RPMI7951 (cell line): ENCODE measurements around the gene C15orf40. TPM values are rescaled to one million over a fixed set of nuclear protein-coding genes. Genes with fewer than 3 reads are reported as not detected.
"Not testable (repeated sequence)": the region's sequence is repeated elsewhere in the genome, so short reads cannot be mapped to it uniquely, and the experiment has no call there.

ENCODE experiments used
- DNase-seq: peaks from one replicate; pipeline ENCODE4 v3.0.0-alpha.2; 2012; ENCODE audit warnings: low read depth
- total RNA-seq: library from RNA; depleted of rRNA; stranded (reverse); fragments of >200 nt; shearing (Covaris generic); gene quantifications from 2 replicates; pipeline ENCODE4 v1.2.3, GENCODE V29; 2014; rRNA removed

C15orf40 gene
- 20.2 and 32.9 TPM in 2 replicates for total RNA-seq

- peak; percentile 90 for DNase-seq
Measured at GRCh38 chr15:83011271-83012075, at the start of gene C15orf40. Gene C15orf40, minus strand, starts transcription at chr15:83011639. Its CDS starts 32 bp downstream, at chr15:83011607.

- no peak for DNase-seq
Measured at GRCh38 chr15:83057696-83058376, 46.4 kb upstream of the C15orf40 start.

- DNase-seq, result no peak
Measured at GRCh38 chr15:83057002-83057401, 45.6 kb upstream of the C15orf40 start.

GRCh38 chr15:83053151-83053550 lies 41.7 kb upstream of the C15orf40 start:
- DNase-seq, result no peak

- peak; percentile 21 for DNase-seq
Measured at GRCh38 chr15:83046558-83047127, 35.2 kb upstream of the C15orf40 start.

- no peak for DNase-seq
Measured at GRCh38 chr15:83044156-83044555, 32.7 kb upstream of the C15orf40 start.

GRCh38 chr15:83039206-83039605 lies 27.8 kb upstream of the C15orf40 start:
- no peak for DNase-seq

GRCh38 chr15:83036253-83036652 lies 24.8 kb upstream of the C15orf40 start:
- DNase-seq, result no peak

GRCh38 chr15:83031234-83031633 lies 19.8 kb upstream of the C15orf40 start:
- DNase-seq, result not testable (repeated sequence)

- peak; percentile 26 for DNase-seq
Measured at GRCh38 chr15:83030021-83030420, 18.6 kb upstream of the C15orf40 start.

- no peak for DNase-seq
Measured at GRCh38 chr15:83018436-83018835, 7.0 kb upstream of the C15orf40 start.

GRCh38 chr15:83016906-83017305 lies 5.5 kb upstream of the C15orf40 start:
- no peak for DNase-seq

GRCh38 chr15:83015361-83015760 lies 3.9 kb upstream of the C15orf40 start:
- DNase-seq, result no peak

- no peak for DNase-seq
Measured at GRCh38 chr15:83014205-83014653, 2.8 kb upstream of the C15orf40 start.

- no peak for DNase-seq
Measured at GRCh38 chr15:83012636-83013035, 1.2 kb upstream of the C15orf40 start.

GRCh38 chr15:83012076-83012426 lies 612 bp upstream of the C15orf40 start:
- peak; percentile 56 for DNase-seq

GRCh38 chr15:83010709-83011270 lies 649 bp downstream of the C15orf40 start:
- DNase-seq, result peak; percentile 77

GRCh38 chr15:83000672-83001031 lies 10.8 kb downstream of the C15orf40 start:
- DNase-seq, result not testable (repeated sequence)

- DNase-seq, result peak; percentile 74
Measured at GRCh38 chr15:82999905-83000671, 11.4 kb downstream of the C15orf40 start.

GRCh38 chr15:82999426-82999825 lies 12.0 kb downstream of the C15orf40 start:
- DNase-seq, result peak; percentile 80

GRCh38 chr15:82995938-82996337 lies 15.5 kb downstream of the C15orf40 start:
- DNase-seq, result peak; percentile 32

GRCh38 chr15:82995076-82995475 lies 16.4 kb downstream of the C15orf40 start:
- no peak for DNase-seq
